GM18505 (cell line): ENCODE measurements around the gene TSEN34.
"Not testable (repeated sequence)": the region's sequence is repeated elsewhere in the genome, so short reads cannot be mapped to it uniquely, and the experiment has no call there.

Source experiments
- ATAC-seq: cut with Tn5 transposase; IDR thresholded peaks from one replicate; pipeline ENCODE4 v1.9.1; 2021; ENCODE audit not compliant: unreplicated experiment
- POLR2A ChIP-seq: IDR thresholded peaks from 4 replicates; pipeline ENCODE4 v1.6.1; 2011; ENCODE audit warnings: borderline replicate concordance; ENCODE audit not compliant: insufficient read depth, insufficient read length; ENCODE audit errors: extremely low read depth

Gene TSEN34

DNA sequence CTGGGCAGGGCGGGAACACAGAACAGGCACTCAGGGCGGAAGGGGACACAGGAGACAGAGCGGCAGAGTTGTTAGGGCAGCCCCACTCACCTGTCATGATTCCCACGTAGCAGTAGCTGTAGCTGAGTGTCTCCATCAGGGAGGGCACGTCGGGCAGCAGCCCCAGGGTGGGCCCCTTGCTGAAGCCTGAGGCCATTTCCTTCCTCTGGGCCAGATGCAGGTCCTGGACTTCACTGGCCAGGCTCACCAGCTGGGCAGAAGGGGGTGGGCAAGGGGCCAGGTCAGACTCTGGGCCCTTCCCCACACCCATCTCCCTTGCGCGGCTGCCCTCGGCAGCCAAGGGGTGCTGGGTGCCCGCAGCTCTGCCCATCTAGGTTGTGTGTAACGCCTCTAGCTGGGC, 7.7 kb upstream of the TSEN34 start:
- no peak for TF ChIP-seq POLR2A
- no peak for ATAC-seq

DNA sequence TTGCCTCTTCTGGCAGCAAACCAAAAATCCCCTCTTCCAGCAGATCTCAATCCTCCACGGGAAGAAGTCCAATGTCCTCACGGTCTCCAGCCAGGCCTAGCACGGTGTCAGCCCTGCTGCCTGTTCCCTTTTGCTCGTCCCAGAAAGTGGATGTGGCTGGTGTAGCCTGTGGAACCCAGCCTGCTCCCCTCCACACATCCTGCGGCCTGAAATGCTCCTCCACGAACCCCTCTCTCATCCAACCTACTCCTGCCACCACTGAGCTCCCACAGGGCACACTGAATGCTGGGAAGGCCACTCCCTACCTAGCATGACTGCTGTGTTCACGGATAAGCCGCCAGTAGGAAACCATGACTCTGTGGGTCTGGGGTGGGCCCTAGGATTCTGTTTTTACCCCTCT, 4.8 kb upstream of the TSEN34 start:
- no peak for ATAC-seq
- TF ChIP-seq POLR2A, result no peak

DNA sequence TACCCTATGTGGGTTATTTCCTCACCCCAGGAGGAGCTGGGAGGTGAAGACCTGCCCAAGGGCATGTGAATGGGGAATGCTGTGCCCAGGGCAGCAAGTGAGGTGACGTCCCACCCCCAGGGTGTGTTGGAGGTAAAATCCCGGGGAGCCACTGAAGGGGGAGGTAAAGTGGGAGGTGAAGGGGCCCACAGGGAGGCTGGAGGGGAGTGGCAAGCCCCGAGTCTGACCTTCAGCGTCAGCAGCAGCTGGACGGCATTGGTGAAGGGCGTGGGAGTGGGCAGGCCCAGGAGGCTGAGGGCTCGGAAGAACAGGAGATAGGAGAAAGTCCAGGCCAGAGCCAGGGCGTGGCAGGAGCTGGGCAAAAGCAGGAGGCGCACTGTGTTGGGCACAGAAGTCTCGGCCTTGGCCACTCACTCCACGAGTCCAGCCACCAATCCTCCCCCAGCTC, 4.2 kb upstream of the TSEN34 start:
- TF ChIP-seq POLR2A, result no peak

DNA sequence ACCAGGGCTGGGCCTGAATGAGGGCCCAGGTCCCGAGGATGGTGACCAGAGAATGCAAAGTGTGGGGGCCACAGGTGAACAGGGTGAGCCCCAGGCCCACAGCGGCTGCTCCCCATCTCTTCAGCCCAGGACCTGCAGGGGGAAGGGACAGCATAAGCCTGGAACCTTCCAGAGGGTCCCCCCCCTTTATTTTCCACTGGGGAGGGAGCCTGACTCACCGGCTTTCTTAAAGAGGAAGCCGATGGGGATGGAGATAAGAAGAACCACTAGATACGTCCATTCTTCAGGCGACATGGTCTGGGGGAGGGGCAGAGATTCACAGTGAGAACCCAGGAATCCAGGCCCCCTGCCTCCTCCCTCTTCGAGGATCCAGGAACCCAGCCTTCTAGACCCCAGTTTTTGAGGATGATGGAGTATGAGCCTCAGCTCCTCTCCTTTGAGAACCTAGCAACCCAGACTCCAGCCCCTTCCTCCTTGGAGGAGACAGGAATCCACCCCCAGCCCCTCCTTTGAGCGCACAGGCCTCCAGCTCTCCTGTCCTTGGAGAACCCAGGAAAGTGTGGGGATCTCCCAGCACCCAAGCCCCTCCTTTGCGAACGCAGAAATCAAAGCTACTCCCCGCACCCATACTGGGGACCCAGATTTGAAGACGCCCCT, 2.8 kb upstream of the TSEN34 start:
- ATAC-seq, result no peak
- no peak for TF ChIP-seq POLR2A

More for the DNA sequence above, 4.2 kb upstream of the TSEN34 start:
- no peak for ATAC-seq

DNA sequence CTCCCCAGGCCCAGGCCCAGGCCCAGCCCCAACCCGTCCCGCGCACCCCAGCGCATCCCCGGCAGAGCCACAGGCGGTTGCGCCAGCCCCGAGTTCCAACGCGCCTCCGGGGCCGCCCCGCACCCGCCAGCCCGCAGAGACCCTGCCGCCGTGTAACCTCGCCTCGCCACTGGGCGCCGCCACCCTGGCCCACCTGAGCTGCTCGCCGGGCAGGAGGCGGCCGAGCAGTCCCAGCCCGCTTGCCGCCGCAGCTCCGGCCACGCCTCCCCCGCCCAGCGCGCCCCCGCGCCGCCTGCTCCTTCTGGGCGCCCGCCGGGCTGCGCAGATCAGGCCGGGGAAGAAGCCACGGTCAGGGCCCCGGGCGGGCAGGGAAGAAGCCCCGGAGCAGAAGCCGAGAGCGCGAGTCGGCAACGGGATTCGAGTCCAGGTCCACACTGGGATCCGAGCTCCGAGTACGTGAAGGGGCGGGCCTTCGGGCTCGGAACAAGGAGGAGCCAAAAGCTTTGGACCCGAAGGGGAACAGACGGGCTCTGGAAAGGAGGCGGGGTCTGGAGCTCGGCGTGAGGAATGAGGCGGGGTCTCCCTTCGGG, 1.9 kb upstream of the TSEN34 start, which contains the start of gene MBOAT7:
TSS of gene MBOAT7 (minus strand) at position 436 of the 590 bp plus-strand sequence. CDS start 1,072 bp downstream, outside the sequence.
- TF ChIP-seq POLR2A, result peak; percentile 70
- peak; percentile 21 for ATAC-seq

DNA sequence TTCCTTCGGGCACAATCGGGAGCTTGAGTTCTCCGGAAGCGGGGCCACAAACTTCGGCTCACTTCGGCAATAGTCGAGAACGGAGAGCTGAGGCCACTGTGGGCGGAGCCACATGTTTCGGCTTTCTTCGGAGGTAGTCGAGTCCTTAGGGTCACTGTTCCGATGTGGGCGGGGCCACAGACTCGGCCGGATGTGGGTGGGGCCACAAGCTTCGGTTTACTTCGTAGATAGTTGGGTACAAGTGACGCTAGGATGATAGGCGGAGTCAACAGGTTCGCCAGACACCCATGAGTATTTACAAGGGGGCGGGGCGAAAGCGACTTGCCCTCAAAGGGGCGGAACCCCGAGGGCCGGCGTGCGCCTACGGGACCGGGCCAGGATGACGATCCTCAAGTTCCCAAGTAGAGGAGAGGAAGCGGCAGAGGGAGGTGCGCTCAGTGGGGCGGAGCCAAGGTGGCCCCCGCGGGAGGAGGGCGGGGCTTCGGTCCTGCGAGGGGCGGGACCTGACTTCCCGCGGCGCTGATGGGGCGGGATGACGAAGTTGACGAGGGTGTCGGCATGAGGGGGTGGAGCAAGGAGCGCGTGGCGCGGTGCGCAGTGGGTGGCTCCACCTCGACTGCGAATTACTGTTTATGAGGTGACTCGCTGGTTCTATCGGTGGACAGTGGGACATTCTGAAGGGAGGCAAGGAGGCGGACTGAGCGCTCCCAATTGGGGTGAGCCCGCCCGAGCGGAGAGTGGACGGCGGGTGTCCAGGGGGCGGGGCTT, 1.2 kb upstream of the TSEN34 start:
- TF ChIP-seq POLR2A, result peak; percentile 80
- peak; percentile 44 for ATAC-seq

DNA sequence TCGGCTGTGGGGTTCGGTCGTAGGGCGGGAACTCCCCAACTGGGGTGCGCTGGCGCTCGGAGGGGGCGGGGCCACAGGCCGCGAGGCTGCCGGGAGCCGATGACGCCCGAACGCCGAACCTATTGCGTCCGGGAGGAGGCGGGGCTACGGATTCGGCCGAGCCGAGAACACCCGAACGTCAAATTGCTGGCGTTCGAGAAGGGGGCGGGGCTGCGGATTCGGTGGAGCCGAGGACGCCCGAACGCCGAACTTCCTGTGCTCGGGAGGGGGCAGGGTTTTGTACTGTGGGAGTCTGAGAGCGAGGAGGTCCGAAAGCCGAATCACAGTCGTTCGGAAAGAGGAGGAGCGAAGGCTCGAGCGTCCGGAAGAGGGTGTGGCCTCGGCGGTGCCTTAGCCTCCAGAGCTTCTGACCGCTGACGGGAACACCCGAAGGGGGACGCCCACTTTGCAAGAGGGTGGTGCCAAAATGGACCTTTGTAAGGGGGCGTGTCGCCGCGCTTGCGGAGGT, 551 bp upstream of the TSEN34 start:
- TF ChIP-seq POLR2A, result no peak
- ATAC-seq, result peak; percentile 39

DNA sequence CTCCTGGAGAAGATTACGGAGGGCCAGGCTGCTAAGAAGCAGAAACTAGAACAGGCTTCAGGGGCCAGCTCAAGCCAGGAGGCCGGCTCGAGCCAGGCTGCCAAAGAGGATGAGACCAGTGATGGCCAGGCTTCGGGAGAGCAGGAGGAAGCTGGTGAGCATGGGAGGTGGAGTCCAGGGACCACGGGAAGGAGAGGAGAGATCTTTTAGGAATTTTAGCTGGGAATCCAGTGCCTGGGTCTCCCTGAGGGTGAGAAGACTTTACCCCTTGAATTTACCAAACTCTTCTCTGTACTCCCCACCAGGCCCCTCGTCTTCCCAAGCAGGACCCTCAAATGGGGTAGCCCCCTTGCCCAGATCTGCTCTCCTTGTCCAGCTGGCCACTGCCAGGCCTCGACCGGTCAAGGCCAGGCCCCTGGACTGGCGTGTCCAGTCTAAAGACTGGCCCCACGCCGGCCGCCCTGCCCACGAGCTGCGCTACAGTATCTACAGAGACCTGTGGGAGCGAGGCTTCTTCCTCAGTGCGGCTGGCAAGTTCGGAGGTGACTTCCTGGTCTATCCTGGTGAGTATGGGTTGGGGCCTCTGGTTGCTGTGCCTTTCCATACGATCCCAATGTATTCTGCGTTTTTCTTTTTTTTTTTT, 824 bp downstream of the TSEN34 start:
- no peak for TF ChIP-seq POLR2A

DNA sequence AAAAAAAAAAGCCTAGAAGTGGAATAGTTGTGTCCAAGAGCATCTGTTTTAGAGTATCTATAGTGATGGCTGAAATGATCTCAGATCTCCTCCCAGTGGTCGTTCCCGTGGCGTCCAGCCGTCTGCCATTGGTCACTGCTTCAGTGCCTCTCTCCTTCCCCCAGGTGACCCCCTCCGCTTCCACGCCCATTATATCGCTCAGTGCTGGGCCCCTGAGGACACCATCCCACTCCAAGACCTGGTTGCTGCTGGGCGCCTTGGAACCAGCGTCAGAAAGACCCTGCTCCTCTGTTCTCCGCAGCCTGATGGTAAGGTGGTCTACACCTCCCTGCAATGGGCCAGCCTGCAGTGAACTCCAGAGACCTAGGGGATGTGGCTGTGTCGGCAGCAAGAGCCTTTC, 1.9 kb downstream of the TSEN34 start:
- TF ChIP-seq POLR2A, result no peak
- ATAC-seq, result no peak

More for the DNA sequence above, 824 bp downstream of the TSEN34 start:
- ATAC-seq, result no peak

DNA sequence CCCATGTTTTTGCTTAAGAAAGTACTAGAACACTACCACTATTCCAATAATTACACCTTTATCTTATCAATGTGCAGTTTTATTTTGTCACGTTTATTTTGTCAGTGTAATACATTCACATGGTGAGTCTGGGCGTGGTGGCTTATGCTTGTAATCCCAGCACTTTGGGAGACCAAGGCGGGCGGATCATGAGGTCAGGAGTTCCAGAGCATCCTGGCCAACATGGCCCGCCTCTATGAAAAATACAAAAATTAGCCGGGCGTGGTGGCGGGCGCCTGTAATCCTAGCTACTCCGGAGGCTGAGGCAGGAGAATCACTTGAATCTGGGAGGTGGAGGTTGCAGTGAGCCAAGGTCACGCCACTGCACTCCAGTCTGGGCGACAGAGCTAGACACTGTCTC, 3.4 kb downstream of the TSEN34 start:
- not testable (repeated sequence) for ATAC-seq

DNA sequence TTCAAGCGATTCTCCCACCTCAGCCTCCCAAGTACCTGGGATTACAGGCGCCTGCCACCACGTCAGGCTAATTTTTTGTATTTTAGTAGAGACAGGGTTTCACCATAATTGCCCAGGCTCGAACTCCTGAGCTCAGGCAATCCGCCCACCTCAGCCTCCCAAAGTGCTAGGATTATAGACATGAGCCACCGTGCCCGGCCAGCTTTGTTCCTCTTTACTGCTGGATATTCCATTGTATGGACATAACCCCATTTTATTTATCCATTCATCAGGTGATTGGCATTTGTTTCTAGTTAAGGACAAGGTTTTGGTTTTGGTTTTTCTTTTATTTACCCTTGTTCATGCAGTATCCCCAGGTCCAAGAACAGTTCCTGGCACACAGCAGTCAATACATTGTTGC, 5.4 kb downstream of the TSEN34 start:
- ATAC-seq, result no peak
- TF ChIP-seq POLR2A, result no peak

DNA sequence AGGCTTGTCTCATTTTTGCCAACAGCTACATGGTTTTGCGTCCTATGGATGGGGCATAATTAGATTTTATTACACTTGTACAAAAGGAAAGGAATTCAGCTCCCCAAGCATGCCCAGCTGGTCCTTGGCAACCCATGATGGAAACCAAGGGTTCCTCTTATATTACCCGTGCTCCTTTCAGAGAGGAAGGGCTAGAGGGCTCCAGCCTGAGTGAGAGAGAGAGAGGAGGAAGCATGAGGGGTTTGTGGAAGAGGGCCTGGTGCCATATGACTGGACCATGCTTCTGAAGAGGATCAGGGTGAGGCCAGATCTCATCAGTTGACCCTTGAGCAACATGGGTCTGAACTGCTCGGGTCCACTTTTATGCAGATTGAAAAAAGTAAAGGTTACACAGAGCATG, 6.0 kb downstream of the TSEN34 start:
- no peak for ATAC-seq
- TF ChIP-seq POLR2A, result no peak

DNA sequence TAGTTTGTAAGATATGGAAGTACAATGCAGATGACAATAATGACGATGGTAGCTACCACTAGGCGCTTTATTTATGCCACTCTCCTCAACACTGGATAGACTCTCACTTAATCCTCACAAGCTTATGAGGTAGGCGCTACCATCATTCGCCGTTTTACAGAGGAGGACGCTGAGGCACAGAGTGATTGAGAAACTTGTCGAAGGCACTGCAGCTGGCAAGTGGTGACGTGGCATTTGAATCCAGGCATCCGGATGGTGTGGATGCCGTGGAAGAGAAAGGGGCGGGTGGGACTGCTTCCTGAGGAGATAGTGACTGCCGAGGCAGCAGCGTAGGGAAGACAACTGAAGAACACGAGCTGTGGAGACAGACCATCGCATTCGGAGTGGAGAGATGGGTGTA, 8.3 kb downstream of the TSEN34 start:
- no peak for TF ChIP-seq POLR2A
- no peak for ATAC-seq
